PFSK-1 (cell line): ENCODE measurements around the gene MIPEP.

Source experiments
- FOXP2 ChIP-seq: optimal IDR thresholded peaks from 2 replicates; pipeline ENCODE3; 2011; ENCODE audit warnings: borderline replicate concordance, control low read depth, inconsistent platforms; ENCODE audit not compliant: insufficient read depth; ENCODE audit errors: extremely low read length, extremely low read depth
- POLR2AphosphoS5 ChIP-seq: IDR thresholded peaks from 2 replicates; pipeline ENCODE4 v1.6.1; 2012; ENCODE audit warnings: low read depth, mild to moderate bottlenecking, control low read depth, low read length, moderate library complexity
- SIN3A ChIP-seq: IDR thresholded peaks from 2 replicates; pipeline ENCODE4 v1.6.1; 2012; ENCODE audit warnings: mild to moderate bottlenecking, low read length, moderate library complexity, borderline replicate concordance; ENCODE audit not compliant: insufficient read depth
- TAF1 ChIP-seq: IDR thresholded peaks from 2 replicates; pipeline ENCODE4 v1.6.1; 2012; ENCODE audit warnings: low read length, control low read depth, borderline replicate concordance; ENCODE audit not compliant: insufficient read depth
- TF ChIP-seq, protein P1 (sequence below), 2 experiments: IDR thresholded peaks; 2 replicates each; pipeline versions ENCODE4 v1.6.1 to v1.8.0; 2011 to 2012; ENCODE audit warnings: low read depth in 2 of 2, low read length in 2 of 2, control low read depth in 1 of 2, inconsistent platforms in 1 of 2, mild to moderate bottlenecking in 1 of 2, moderate library complexity in 1 of 2; ENCODE audit not compliant: insufficient read depth in 1 of 2

MIPEP gene

GRCh38 chr13:23843436-23843835, 45.8 kb downstream of the MIPEP start:
- no peak for TF ChIP-seq TAF1
- TF ChIP-seq, protein P1, sequence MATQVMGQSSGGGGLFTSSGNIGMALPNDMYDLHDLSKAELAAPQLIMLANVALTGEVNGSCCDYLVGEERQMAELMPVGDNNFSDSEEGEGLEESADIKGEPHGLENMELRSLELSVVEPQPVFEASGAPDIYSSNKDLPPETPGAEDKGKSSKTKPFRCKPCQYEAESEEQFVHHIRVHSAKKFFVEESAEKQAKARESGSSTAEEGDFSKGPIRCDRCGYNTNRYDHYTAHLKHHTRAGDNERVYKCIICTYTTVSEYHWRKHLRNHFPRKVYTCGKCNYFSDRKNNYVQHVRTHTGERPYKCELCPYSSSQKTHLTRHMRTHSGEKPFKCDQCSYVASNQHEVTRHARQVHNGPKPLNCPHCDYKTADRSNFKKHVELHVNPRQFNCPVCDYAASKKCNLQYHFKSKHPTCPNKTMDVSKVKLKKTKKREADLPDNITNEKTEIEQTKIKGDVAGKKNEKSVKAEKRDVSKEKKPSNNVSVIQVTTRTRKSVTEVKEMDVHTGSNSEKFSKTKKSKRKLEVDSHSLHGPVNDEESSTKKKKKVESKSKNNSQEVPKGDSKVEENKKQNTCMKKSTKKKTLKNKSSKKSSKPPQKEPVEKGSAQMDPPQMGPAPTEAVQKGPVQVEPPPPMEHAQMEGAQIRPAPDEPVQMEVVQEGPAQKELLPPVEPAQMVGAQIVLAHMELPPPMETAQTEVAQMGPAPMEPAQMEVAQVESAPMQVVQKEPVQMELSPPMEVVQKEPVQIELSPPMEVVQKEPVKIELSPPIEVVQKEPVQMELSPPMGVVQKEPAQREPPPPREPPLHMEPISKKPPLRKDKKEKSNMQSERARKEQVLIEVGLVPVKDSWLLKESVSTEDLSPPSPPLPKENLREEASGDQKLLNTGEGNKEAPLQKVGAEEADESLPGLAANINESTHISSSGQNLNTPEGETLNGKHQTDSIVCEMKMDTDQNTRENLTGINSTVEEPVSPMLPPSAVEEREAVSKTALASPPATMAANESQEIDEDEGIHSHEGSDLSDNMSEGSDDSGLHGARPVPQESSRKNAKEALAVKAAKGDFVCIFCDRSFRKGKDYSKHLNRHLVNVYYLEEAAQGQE (IDR thresholded peaks at IDR 0.05; ENCODE audit: insufficient read depth in 1 of 2, low read depth in 2 of 2, low read length in 2 of 2), result no peak
- TF ChIP-seq POLR2AphosphoS5, result no peak
- no peak for TF ChIP-seq FOXP2
- no peak for TF ChIP-seq SIN3A

GRCh38 chr13:23842406-23842805, 46.8 kb downstream of the MIPEP start:
- TF ChIP-seq TAF1 (no peak), POLR2AphosphoS5 (no peak), FOXP2 (no peak), SIN3A (no peak)
- TF ChIP-seq, protein P1 (IDR thresholded peaks at IDR 0.05; ENCODE audit: insufficient read depth in 1 of 2, low read depth in 2 of 2, low read length in 2 of 2), result no peak

- no peak for TF ChIP-seq FOXP2
- TF ChIP-seq, protein P1 (IDR thresholded peaks at IDR 0.05; ENCODE audit: insufficient read depth in 1 of 2, low read depth in 2 of 2, low read length in 2 of 2), result no peak
- TF ChIP-seq SIN3A, result no peak
- TF ChIP-seq TAF1, result no peak
- no peak for TF ChIP-seq POLR2AphosphoS5
These were observed 55.2 kb downstream of the MIPEP start for GRCh38 chr13:23833733-23834611.

DNA sequence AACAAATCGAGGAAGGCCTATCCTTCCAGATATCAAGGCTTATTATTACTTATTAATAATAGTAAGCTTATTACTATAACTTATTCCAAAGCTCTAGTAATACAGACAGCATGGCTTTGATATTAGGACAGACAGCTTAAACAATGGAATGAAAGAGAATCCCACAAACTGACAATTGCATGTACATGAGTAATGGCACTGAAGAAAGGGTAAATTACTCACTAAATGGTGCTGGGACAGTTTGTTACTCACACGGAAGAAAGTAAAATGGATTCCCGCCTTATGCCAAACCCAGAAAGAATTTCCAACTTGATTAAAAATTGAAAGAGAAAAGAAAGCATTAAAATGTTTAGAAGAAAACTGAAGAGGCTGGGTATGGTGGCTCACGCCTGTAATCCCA, 60.3 kb downstream of the MIPEP start:
- no peak for TF ChIP-seq SIN3A
- TF ChIP-seq, protein P1 (IDR thresholded peaks at IDR 0.05; ENCODE audit: insufficient read depth in 1 of 2, low read depth in 2 of 2, low read length in 2 of 2), result no peak
- TF ChIP-seq POLR2AphosphoS5, result no peak
- TF ChIP-seq TAF1, result no peak
- no peak for TF ChIP-seq FOXP2
